AG04450 (cell line): ENCODE measurements around the gene DAPK2. TPM values are rescaled to one million over a fixed set of nuclear protein-coding genes. Genes with fewer than 3 reads are reported as not detected.

ENCODE experiments used
- CTCF ChIA-PET: fragments of 300-600, 350-600 bp; formaldehyde crosslinking; extraction: SDS; loops from one replicate; lab custom pipeline; 2022; ENCODE audit warnings: antibody characterized with exemption, inconsistent platforms; lab: Charles Lee
- POLR2A ChIA-PET: fragments of 350-600 bp; formaldehyde crosslinking; extraction: SDS; loops from one replicate; lab custom pipeline; 2021; ENCODE audit warnings: antibody characterized with exemption, inconsistent platforms; lab: Yijun Ruan, JAX
- DNase-seq: peaks from one replicate; pipeline ENCODE4 v3.0.0-alpha.2; 2011; ENCODE audit warnings: low read depth, low spot score
- H3K27ac ChIP-seq: one replicate; pipeline ENCODE4 v1.5.1; 2012; ENCODE audit warnings: low read depth, low read length, control low read depth
- H3K27me3 ChIP-seq: one replicate; pipeline ENCODE4 v1.6.0; 2012; ENCODE audit warnings: low read length; ENCODE audit not compliant: control insufficient read depth, insufficient read depth
- H3K4me3 ChIP-seq: 2 replicates; pipeline ENCODE4 v1.5.1; 2011; ENCODE audit warnings: mild to moderate bottlenecking, low read depth, low read length, control low read depth
- H3K9me3 ChIP-seq: 2 replicates; pipeline ENCODE4 v1.5.1; 2012; ENCODE audit warnings: low read length; ENCODE audit not compliant: control insufficient read depth, insufficient read depth
- polyA plus RNA-seq: library from polyadenylated mRNA; depleted of rRNA; stranded (reverse); fragments of >200 nt; gene quantifications from 2 replicates; pipeline ENCODE4 v1.2.3, GENCODE V29; 2011
- TF ChIP-seq, protein P1 (sequence below): IDR thresholded peaks from 2 replicates; pipeline ENCODE4 v1.5.1; 2011; ENCODE audit warnings: low read depth, low read length, control low read depth, inconsistent platforms

Gene DAPK2
- polyA plus RNA-seq, 1 experiment: 0.42 TPM

DNA sequence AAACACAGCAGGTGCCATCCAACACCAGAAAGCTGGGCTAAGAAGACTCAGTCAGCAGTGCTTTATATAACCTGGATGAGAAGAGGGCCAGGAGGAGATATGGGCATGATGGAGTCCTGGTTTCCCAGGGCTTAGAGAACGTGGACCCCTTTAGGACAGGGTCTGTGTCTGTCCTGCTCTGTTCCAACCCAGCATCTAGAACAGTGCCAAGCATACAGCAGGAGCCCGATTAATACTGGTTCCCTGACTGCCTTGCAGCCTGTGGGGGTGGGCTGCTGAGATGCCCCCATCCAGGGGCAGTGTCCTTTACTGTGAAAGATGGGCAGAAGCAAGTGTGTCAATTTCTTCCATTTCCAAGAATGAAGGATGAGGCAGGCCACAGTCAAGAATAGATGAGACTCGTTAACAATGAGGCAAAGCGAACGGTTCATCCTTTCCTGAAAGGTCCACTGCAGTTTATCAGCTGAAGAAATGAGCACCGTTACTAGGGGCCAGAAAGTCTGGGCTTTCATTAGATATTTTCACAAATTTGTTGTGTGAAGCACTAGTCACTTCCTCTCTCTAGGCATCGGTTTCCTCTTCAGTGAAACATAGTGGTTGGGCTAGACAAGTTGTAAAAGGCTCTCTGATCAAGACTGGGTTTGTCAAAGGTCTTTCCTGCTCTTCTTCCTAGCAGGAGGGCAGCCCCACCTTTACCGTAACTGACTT lies 140.6 kb downstream of the DAPK2 start:
- TF ChIP-seq, protein P1, sequence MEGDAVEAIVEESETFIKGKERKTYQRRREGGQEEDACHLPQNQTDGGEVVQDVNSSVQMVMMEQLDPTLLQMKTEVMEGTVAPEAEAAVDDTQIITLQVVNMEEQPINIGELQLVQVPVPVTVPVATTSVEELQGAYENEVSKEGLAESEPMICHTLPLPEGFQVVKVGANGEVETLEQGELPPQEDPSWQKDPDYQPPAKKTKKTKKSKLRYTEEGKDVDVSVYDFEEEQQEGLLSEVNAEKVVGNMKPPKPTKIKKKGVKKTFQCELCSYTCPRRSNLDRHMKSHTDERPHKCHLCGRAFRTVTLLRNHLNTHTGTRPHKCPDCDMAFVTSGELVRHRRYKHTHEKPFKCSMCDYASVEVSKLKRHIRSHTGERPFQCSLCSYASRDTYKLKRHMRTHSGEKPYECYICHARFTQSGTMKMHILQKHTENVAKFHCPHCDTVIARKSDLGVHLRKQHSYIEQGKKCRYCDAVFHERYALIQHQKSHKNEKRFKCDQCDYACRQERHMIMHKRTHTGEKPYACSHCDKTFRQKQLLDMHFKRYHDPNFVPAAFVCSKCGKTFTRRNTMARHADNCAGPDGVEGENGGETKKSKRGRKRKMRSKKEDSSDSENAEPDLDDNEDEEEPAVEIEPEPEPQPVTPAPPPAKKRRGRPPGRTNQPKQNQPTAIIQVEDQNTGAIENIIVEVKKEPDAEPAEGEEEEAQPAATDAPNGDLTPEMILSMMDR: no peak
- H3K9me3 ChIP-seq: no peaks in the 10 kb centered on the region; the same call in 1 of the 2 replicates
- no peaks in the 10 kb centered on the region for H3K27me3 ChIP-seq
- no peak overlapping the region for H3K27ac ChIP-seq
- no peak for DNase-seq
- CTCF ChIA-PET: interaction anchor here (1.3 to 3.4 kb wide), 2 partner anchors 11 to 15 kb away, joined by 3 to 17 read pairs; no protein-coding TSS in a partner anchor
- no peak overlapping the region for H3K4me3 ChIP-seq
- POLR2A ChIA-PET: no interaction called here

DNA sequence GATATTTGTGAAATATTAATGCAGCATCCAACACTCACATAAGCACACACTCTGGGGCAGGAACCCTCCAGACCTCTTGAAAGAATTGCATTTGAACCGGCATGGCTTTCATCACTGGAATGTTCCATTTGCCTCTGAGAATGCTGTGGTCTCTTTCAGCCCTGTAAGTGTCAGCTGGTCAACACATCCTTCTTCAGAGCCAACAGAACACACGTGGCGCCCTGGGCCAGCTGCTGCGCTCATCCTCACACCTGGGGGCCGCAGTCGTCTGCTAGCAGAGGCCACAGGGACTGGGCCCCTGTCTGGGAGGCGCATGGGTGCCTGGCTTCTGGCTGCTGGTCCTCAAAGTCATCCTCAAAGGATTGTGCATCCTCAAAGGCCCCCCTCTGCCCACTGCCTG lies 141.2 kb downstream of the DAPK2 start:
- H3K4me3 ChIP-seq: no peak overlapping the region
- POLR2A ChIA-PET: no interaction called here
- no peaks in the 10 kb centered on the region; the same call in 1 of the 2 replicates for H3K9me3 ChIP-seq
- TF ChIP-seq, protein P1: no peak
- no peak overlapping the region for H3K27ac ChIP-seq
- no peaks in the 10 kb centered on the region for H3K27me3 ChIP-seq
- DNase-seq: no peak
- CTCF ChIA-PET: interaction anchor here (3.4 kb wide), 1 partner anchor 14 kb away, joined by 17 read pairs; no protein-coding TSS in a partner anchor

DNA sequence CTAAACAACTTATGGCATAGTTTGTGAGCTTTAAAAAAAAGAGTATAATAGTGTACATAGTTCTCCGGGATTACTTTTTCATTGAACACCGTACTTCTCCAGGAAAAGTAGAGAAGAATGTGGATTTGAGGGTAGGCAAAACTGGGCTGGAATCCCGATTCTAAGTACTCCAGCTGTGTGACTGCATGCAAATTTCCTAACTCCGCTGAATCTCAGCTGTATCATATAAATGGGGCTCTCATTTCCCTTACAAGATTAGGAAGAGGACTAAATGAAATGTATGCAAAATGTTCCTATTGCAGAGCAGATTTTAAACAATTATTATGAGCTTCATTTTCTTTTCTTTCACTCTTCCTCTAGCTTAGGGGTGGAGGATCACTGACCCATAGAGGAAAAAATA lies 142.2 kb downstream of the DAPK2 start:
- Histone ChIP-seq H3K9me3 (no peaks in the 10 kb centered on the region; the same call in 1 of the 2 replicates), H3K27me3 (peaks cover 3% of the 10 kb centered on the region), H3K4me3 (no peak overlapping the region), H3K27ac (no peak overlapping the region)
- ChIA-PET POLR2A (interaction anchor here (0.6 kb wide), 1 partner anchor 576 kb away, joined by 4 read pairs; no protein-coding TSS in a partner anchor), CTCF (interaction anchor here (0.9 to 3.4 kb wide), 3 partner anchors 13 to 152 kb away, joined by 4 to 17 read pairs (median 10); no protein-coding TSS in a partner anchor)
- TF ChIP-seq, protein P1: no peak
- DNase-seq: no peak

DNA sequence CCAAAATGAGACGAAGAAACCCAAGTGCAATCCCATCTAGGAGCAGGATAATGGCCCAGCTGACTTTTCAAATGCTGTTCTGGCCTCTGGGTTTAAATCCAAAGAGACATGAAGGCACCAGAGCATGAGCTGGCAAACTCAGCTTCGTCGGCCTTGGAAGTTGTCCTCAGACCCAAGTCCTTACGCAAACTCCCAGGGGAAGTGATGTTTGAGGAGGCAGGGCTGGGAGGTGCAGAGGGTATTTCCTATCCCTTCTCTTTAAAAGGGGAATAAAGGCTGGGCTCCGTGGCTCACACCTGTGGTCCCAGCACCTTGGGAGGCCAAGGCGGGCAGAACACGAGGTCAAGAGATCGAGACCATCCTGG lies 143.6 kb downstream of the DAPK2 start:
- Histone ChIP-seq H3K27ac (no peak overlapping the region), H3K27me3 (peaks cover 9% of the 10 kb centered on the region), H3K9me3 (peaks cover 6% of the 10 kb centered on the region), H3K4me3 (no peak overlapping the region)
- ChIA-PET POLR2A (no interaction called here), CTCF (no interaction called here)
- TF ChIP-seq, protein P1: no peak
- no peak for DNase-seq
